Suppressor macrophage treated with lipopolysaccharide for 1 hour (primary cell): ENCODE data around the gene CHRNA7.
A peak's percentile ranks its signal among the peaks of the same experiment; 100 is the strongest.

Source experiments
- DNase-seq, 3 donors: peaks; one replicate each; pipeline ENCODE4 v3.0.0-alpha.2; 2020 to 2022

The CHRNA7 gene

DNA sequence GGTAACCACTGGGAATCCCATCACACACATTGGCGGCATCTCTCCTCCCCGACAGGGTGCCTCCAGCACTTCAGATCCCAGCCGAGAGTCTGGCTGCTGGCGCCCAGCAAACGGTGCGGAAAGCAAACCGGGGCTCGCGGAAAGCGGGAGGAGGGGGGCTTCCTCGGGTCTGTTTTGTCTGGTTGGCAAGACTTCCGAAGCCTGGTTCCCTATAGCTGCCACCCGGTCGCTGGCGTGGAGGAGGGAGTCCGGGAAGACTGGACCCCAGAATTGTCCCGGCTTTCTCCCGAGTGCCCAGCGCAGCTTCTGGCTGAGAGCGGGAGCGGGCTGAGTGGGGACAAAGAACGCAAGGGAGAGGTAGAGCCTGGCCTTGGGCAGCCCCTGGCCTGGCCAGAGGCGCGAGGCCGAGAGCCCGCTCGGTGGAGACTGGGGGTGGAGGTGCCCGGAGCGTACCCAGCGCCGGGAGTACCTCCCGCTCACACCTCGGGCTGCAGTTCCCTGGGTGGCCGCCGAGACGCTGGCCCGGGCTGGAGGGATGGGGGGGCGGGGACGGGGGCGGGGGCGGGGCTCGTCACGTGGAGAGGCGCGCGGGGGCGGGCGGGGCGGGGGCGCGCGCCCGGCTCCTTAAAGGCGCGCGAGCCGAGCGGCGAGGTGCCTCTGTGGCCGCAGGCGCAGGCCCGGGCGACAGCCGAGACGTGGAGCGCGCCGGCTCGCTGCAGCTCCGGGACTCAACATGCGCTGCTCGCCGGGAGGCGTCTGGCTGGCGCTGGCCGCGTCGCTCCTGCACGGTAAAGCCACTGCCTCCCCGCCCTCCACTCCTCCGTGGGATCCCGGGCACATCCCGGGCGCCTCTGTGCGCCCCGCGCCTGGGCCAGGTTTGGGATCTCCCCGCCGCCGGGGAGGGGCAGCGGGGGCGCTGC is at the start of gene CHRNA7:
TSS of gene CHRNA7 (plus strand) at position 654 of the 920 bp plus-strand sequence. CDS start at position 734, 80 bp downstream.
- DNase-seq = peak; percentile 22 to 70 (median 38)

DNA sequence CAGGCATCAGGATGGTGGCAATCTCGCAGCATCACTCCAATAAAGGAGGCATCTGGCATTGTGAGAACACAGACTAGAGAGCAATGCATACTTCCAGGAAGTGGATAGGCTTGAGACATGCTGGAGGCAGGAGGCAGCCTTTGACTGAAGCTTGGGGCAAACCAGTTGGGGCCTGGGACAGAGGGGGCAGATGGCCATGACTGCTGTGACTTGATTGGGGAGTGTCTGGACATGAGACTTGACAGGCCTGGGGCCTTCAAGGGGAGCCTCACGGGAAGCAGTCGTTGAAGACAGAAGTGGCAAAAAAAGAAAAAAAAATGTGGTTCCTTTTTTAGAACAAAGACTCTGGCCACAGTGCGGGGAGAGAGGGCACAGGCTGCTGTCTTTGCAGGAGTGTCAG is 44.7 kb upstream of the CHRNA7 start:
- no peak for DNase-seq

DNA sequence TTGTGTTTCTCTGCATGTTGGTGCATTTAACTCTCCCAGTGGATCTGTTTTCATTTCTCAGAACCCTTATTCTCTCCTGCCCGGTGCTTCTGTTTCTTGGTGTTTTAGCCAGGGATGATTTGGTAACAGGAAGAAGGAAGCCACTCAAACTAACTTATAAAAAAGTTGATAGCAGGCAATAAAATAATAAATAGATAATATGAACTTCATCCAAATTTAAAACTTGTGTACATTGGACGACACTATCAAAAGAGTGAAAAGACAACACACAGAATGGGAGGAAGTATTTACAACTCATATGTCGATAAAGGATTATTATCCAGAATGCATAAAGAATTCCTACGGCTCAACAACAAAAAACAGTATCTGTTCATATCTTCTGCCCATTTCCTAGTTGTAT is 37.3 kb upstream of the CHRNA7 start:
- no peak for DNase-seq

DNA sequence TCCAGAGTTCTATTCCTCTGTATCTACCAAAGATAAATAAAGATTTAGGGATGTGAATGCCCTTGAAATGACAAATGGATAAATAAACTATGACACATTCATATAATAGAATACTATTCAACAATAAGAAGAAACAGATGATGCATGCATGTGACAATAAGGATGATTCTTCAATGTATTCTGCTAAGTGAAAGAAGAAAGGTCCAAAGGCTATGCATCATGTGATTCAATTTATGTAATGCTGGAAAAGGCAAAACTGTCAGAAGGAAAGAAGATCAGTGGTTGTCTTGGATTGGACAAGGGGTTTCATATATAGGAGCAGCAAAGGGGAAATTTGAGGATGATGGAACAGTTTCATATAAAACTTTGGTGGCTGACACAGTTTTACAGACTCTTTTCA is 32.6 kb upstream of the CHRNA7 start:
- DNase-seq = no peak

DNA sequence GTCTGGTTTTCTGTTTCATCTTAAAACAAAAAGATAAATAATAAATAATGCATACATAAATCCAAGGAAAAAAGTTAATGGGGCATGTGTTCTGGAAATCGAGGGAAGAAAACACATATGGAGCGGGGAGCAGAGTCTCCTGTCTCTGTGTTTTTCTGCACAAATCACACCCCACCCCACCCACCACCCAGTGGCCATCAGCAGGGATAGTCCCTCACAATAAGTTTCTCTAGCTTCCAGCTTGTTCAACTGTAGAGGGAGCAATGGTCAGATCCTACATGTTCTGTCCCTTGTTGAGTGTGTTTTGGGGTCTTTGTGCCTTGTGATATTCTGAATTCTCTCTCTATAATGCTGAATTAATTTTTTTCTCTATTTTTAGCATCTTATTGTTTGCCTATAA is 26.8 kb upstream of the CHRNA7 start:
- no peak for DNase-seq

DNA sequence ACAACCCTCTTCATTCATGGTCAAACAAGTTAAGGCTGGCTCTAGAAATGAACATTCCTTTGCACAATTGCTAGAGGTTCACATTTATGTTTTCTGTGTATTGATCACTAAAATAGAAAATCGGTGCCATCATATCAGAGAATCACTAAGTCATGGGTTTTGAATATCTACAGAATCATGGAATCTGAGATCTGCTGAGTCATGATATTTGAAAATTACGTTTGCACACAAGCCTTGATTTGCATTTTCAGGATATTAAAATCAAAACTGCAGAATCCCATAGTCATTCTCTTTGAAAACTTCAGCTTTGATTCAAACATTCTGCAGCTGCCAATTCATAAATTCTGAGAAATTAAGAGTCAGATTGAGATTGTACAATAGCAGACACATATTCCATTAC is 26.1 kb upstream of the CHRNA7 start:
- no peak for DNase-seq

DNA sequence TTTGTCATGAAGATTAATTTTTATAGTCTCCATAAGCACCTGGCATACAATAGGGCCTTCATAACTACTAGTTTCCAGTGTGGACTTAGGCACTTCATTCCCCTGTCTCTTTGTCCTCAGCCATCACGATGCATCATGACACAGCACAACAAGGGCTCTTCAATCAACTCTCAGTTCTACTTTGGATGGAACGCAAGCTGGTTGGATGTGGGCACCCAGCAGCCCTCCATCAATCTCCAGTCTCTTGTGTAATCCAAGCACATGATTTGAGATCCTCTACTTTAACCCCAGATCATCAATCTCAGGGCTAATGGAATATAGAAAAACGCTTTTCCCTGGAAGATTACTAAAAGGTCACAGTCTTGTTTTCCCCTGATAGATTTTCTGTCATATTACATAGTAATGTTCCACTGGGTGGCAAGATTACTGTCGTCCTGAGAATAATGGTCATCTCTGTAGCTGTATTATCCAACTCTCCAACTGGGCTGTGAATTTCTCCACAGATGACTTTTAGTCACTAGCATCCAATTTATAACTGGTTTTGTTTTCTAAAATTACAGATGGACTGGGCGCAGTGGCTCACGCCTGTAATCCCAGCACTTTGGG is 22.9 kb upstream of the CHRNA7 start:
- no peak for DNase-seq

DNA sequence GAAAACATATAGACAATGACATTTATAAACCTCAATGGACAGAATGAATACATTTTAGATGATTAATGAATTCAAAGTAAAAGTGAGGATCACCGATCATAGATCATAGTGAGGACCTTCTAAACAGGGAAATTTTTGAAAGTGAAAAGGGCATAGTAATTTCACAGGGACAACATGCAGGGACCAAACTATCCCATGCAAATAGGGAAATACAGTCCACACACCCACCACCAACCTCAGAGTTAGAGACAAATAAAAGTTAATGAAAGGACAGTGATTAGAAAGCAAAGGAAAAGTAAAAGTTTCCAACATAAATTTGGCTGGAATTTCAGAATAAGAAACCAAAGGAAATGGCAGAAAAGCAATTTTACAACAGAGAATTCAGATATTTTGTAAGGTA is 15.4 kb upstream of the CHRNA7 start:
- DNase-seq = no peak

DNA sequence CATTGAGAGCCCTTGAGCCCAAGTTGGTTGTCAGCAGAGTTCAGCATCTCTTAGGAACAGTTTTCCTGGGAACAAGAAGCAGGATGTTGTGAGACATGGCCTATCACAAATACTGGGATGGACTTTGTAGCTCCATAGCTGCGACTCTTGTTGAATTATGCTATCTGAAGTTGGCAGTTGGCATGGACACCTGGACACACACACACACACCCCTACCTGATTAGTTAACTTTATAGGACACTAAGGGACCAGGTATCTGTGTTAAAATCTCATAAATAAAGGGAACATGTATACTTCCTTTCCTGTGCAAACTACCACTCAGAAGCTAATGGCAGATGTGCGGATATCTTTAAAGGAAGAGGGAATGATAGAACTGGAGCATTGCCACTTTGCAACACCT is 10.2 kb upstream of the CHRNA7 start:
- DNase-seq = no peak

DNA sequence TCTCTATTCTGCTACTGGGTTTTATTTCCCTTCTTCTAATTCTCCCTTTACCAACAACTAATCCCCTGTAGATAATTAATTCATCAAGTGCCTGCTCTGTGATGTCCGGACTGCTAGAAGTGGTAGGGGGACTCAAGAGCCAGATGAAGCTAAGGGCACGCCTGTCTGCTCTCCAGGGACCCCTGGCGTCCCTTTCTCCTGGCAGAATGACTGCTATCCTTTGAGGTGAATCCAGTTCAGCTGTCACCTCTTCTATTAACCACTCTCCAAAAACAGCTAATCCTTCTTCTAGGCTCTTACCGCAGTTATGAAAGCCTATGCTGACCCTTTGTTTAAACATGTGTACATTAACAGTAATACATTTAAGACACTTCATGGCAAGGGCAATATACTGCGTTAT is 1.4 kb upstream of the CHRNA7 start:
- no peak for DNase-seq

DNA sequence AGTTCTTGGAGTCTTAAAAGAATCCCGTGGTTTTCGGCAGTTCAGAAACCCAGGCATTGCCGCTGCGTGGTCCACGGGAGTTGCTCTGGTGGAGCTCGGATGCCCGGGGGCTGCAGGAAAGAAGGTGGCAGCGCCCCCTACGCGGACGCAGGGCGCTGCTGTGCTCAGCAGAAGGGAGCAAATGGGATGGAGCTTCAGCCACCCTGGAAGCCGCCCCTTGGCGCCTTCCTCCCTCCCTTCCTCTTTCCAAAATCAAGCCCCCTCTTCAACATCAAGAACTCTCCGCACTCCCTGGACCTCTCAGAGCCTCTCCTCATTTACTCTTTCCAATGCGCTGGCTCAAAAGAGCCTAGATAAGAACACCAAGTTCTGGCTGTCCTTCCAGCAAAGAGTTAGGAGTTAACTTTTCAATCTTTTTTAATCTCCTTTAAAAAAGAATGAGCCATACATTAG is 880 bp upstream of the CHRNA7 start:
- DNase-seq = peak in 1 of 3 donors; percentile 11

DNA sequence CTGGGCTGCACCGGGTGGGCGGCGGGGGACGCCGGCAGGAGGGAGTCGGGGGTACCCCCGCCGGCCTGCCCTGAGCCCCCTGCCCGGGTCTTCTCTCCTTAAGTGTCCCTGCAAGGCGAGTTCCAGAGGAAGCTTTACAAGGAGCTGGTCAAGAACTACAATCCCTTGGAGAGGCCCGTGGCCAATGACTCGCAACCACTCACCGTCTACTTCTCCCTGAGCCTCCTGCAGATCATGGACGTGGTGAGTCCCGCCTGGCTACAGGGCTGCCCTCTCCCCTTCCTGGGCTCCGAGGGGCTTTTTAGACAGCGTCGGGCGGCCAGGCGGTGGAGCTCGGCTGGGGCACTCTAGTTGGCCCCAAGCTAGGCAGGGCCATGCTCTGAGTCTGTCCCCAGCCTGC is 480 bp downstream of the CHRNA7 start:
- no peak for DNase-seq

DNA sequence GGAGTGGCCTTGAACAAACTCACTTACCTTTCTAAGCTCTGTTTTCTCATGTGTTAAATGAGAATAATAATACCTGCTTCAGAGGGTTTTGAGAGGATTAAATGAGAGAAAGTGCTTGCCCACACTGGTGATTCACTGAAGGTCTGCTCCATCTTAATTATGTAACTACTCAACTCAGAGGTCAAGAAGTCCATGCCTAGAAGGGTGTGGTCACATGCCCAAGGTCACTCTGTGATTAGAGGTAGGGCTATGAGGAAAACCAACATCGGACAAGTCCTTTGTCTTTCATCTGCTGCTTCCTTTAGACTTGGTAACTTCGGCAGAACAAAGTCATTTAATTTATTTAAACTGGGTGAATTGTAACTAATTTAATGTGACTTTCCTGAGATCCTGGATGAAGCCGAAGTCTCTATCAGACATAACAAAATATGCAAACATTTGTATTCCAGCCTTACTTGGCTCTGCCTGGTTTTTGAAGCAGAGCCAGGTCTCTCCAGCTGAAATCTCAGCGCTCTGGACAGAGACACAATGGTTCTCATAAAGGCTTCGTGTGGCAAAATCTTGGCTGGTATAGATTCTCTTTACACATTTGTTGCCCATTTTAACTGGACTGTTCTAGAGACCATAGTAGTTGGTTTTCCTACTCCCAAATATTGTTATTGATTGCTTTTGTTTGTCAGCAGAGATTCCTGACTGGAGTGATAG is 3.0 kb downstream of the CHRNA7 start:
- no peak for DNase-seq

DNA sequence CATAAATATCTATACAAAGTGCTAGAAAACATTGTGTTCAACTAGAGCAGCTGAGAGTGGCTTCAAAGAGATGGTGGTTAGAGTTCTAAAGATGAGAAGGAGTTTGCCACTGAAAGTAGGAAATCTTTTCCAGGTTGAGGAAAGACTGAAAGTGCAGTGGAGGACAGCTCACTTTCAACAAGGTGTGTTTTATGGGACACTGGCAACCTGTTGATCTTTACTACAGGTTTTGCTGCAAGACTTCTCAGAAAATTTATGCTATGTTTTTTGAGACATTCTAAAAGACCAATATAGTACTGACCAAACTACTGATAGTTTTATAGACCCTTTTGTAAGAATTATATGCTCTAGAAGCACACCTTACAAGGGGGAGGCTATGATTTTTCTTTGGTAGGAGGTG is 3.8 kb downstream of the CHRNA7 start:
- DNase-seq = no peak

DNA sequence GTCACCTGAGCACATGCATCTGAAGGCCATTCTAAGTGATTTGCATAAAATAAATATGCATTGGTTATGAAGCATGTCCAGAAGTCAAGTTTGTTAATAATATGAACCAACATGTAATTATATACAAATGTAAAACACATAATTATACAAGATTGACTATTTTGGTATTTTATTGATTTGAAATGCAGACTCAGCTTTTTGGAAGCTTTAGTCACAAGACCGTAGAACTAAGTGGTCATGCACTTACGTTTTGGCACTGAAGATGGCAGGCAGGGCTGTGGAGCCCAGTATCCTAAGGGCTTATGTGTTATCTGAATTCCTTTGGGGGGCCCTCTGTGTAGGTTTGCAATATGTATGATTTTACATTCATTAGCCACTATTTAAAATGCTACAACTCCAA is 5.0 kb downstream of the CHRNA7 start:
- DNase-seq = no peak

DNA sequence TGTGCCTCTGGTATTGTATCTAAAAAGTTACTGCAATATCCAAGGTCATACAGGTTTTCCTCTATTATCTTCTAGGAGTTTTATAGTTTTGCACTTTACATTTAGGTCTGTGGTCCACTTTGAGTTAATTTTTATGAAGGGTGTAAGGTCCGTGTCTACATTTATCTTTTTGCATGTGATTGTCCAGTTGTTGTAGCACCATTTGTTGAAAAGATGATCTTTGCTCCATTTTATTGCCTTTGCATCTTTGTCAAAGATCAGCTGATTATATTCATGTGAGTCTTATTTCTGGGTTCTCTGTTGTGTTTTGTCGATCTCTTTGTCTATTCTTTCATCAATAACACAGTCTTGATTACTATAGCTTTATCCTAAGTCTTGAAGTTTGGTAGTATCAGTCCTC is 6.7 kb downstream of the CHRNA7 start:
- DNase-seq = no peak

DNA sequence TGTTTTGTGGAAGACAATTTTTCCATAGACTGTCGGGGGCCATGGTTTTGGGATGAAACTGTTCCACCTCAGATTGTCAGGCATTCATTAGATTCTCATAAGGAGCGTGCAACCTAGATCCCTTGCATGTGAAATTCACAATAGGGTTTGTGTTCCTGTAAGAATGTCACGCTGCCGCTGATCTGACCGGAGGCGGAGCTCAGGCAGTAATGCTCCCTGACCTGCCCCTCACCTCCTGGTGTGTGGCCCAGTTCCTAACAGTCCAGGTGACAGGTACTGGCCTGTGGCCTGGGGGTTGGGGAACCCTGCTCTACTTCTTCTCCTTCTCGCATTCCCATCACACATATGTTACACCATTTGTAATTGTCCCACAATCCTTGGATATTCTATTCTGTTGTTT is 11.0 kb downstream of the CHRNA7 start:
- DNase-seq = no peak

DNA sequence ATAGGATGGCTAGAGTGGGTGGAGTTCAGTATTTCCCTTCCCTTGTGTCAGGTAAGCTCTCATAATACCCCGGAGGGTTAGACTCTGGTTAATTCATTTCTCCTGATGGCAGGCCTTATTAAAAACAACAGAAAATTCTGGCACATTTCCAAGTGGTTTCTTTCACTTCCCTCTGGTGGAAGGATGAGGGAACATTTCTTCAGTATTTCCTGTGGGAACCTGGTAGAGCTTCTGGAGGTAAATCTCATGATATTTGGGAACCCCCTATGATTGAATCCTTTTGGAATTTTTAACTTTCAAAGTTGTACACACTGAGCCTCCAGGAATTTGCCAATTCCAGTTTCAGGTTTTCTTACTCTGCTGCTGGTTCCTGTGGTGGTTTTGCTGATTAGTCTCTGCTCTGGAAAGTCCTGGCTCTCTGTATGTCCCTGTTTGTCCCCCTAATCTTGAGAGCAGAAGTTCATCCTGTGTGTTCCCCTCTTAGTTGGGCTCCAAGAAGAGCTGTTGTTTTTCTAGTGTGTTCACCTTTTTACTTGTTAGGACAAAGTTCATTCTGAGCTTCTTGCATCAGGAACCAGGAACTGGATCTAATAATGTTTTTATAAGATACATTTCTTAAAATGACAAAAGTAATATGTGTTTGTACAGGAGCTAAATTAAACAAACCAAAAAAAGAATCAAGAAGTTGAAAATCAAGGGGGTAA is 12.1 kb downstream of the CHRNA7 start:
- peak; percentile 12 to 35 (median 24) for DNase-seq

DNA sequence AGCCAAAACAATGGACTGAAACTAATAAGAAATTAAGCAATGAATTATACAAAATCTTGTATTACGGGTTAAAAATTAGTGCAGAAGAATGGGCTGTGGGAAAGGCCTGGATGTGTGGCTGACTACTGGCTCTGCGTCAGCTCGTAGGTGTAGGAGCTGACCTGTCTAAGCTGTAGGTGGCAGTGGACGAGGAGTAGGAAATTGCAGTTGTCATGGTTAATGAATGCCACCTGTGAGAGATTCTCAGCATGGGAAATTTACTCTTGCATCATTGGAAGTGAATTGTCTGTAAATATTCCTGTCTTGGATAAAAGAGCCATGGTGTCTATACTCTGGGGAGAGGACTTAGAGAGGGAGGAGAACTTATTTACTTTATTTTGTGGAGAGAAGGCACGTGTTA is 23.4 kb downstream of the CHRNA7 start:
- DNase-seq = no peak

DNA sequence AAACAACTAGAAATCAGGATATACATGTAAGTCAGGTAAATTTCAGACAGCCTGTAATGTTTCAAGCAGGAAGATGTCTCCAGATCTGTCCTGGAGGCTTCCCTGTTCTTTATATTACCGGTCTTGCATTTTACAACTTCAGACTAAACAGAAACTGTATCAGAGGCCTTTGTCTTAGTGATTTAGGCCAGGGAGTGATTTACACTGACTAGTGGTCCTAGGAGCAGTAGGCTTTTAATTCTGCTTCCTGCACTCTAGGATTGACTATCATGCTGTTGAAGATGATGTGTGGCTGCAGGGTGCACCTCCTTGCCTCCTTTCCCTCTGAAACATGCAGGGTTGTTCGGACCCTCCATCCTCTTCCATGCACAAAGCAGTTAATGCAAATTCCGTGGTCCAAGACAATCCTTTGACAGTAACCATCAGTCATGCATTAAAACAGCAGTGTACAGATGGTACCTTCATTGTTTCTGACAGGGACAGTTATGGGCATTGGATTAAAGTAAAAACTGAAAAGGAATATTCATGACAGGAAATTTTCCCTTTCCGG is 27.6 kb downstream of the CHRNA7 start:
- DNase-seq = no peak

DNA sequence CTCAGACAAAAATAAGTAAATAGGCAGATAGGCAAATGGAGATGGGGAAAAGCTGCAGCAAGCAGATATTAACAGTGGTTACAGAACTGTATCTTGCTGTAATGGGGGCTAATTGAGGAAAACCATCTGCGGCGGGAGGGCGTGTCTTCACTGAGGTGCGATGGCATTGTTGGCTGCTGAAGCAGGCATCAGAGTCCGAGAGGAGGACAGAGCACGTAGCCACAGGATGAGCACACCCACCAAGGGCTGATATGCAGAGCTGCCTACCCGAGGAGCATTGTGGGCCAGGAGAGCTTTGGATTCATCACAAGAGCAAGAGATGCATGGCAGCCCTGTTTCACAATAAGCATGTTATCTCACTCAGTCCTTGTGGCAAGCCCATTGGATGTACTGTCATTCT is 30.4 kb downstream of the CHRNA7 start:
- no peak for DNase-seq

DNA sequence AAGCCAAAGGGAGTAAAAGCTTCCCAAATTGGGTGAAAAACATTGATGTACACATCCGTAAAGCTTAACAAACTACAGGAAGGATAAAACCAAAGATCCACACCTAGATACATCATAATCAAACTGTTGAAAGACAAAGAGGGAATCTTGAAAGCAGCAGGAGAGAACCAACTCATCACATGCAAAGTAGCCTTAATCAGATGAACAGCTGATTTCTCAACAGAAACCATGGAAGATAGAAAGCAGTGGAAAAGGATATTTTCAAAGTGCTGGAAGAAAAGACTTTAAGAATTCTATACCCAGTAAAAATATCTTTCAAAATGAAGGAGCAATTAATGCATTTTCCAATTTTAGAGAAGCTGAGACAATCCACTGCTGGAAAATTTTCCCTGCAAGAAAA is 36.8 kb downstream of the CHRNA7 start:
- no peak for DNase-seq

DNA sequence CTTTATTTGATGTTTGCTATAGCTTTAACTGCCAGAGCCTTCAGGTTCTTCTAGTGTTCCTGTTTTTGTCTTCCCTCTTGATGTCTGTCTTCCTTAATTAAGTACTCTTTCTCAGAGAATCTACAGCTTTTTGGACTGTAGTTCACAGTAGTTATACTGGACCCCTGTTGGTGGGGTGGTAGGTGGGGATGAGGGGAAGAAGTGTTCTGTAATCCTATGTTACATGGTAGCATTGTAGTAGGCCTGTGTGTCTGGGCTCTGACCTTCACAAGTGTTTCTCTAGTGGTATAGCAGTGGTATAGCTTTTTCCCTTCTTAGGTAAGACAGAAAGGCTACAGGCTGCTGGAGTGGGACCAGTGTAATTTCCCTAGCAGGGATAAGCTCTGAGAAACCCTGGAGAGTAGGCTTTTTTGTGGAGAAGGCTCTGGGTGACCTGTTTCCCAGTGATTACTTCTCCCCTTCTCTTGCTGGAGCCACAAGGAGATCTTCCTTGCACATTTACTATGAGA is 59.6 kb downstream of the CHRNA7 start:
- no peak for DNase-seq
